Panc1 (cell line): ENCODE measurements around the gene EAPP. TPM values are rescaled to one million over a fixed set of nuclear protein-coding genes. Genes with fewer than 3 reads are reported as not detected.

Experiments
- ATAC-seq: fragments of 200-7000 bp; cut with Tn5 transposase; 2 replicates; pipeline ENCODE4 v1.9.1; 2020; ENCODE audit warnings: mild to moderate bottlenecking, moderate library complexity
- BruUV-seq: library from RNA; stranded (reverse); fragments of 400-500 nt; replicated peaks from 2 replicates; lab custom pipeline; 2021; lab: Mats Ljungman, UMichigan
- CTCF ChIA-PET: fragments of 300-600 bp; sonication (Branson Sonifier 250); formaldehyde crosslinking; loops from one replicate; lab custom pipeline; 2022; ENCODE audit warnings: antibody characterized with exemption; lab: Charles Lee
- POLR2A ChIA-PET: fragments of 300-600 bp; sonication (Branson Sonifier 250); formaldehyde crosslinking; loops from one replicate; lab custom pipeline; 2022; ENCODE audit warnings: antibody characterized with exemption; lab: Charles Lee
- DNase-seq: peaks from one replicate; pipeline ENCODE4 v3.0.0-alpha.2; 2010; ENCODE audit warnings: low read depth, low spot score
- H3K27ac ChIP-seq: 2 replicates; pipeline ENCODE4 v1.5.1; 2011; ENCODE audit warnings: mild to moderate bottlenecking, low read length, inconsistent platforms
- H3K27me3 ChIP-seq: fragments of 200-500 bp; sonication (Bioruptor generic); 2 replicates; pipeline ENCODE4 v1.6.0; 2014; ENCODE audit warnings: low read length, inconsistent platforms; ENCODE audit not compliant: control insufficient read depth, insufficient read depth
- H3K36me3 ChIP-seq: fragments of 200-500 bp; sonication (Bioruptor generic); 2 replicates; pipeline ENCODE4 v1.5.1; 2014; ENCODE audit warnings: inconsistent platforms, mild to moderate bottlenecking, low read length, moderate library complexity; ENCODE audit not compliant: control insufficient read depth, insufficient read depth
- H3K4me1 ChIP-seq: 2 replicates; pipeline ENCODE4 v1.5.1; 2011; ENCODE audit warnings: inconsistent platforms, mild to moderate bottlenecking, low read length, moderate library complexity; ENCODE audit not compliant: control insufficient read depth, insufficient read depth
- H3K4me3 ChIP-seq, 2 experiments: 2 replicates each; pipeline ENCODE4 v1.5.1; 2011 to 2012; ENCODE audit warnings: low read depth in 2 of 2, low read length in 2 of 2, mild to moderate bottlenecking in 2 of 2, inconsistent platforms in 1 of 2, moderate library complexity in 1 of 2
- H3K9me3 ChIP-seq: fragments of 200-500 bp; sonication (Bioruptor generic); 2 replicates; pipeline ENCODE4 v1.5.1; 2014; ENCODE audit warnings: low read depth, mild to moderate bottlenecking, inconsistent platforms, low read length, moderate library complexity; ENCODE audit not compliant: control insufficient read depth, insufficient read depth
- CTCF ChIP-seq: fragments of 450-650 bp; IDR thresholded peaks from 2 replicates; pipeline ENCODE4 v1.5.1; 2017; ENCODE audit warnings: mild to moderate bottlenecking
- POLR2AphosphoS5 ChIP-seq: IDR thresholded peaks from 2 replicates; pipeline ENCODE4 v1.6.1; 2012; ENCODE audit warnings: mild to moderate bottlenecking, low read depth, low read length, moderate library complexity
- REST ChIP-seq, 2 experiments: IDR thresholded peaks; 2 replicates each; pipeline ENCODE4 v1.6.1; 2011 to 2012; ENCODE audit warnings: low read depth in 2 of 2, control low read depth in 1 of 2, low read length in 1 of 2, mild to moderate bottlenecking in 1 of 2, moderate library complexity in 1 of 2; ENCODE audit not compliant: insufficient read depth in 1 of 2
- SIN3A ChIP-seq: IDR thresholded peaks from 2 replicates; pipeline ENCODE4 v1.6.1; 2012; ENCODE audit warnings: low read depth, mild to moderate bottlenecking, low read length, moderate library complexity, borderline replicate concordance; ENCODE audit not compliant: insufficient read depth
- TCF7L2 ChIP-seq: IDR thresholded peaks from 2 replicates; pipeline ENCODE4 v1.6.1; 2011; ENCODE audit warnings: mild to moderate bottlenecking, low read depth, low read length, inconsistent platforms
- in situ Hi-C: cut with HindIII; loops from 2 replicates; pipeline ENCODE4 v1.10.0; 2016; ENCODE audit warnings: low sequenced_read_pairs, low pct_unique_long_range_greater_than_20kb
- intact Hi-C: fragments of 100-400 bp; cut with micrococcal nuclease; formaldehyde crosslinking; loops from one replicate; pipeline ENCODE4 v1.10.0; 2022; ENCODE audit not compliant: unreplicated experiment
- total RNA-seq: library from RNA; stranded (reverse); gene quantifications from one replicate; pipeline ENCODE4 v1.2.1, GENCODE V29; 2021; ENCODE audit not compliant: unreplicated experiment

Gene EAPP
- total RNA-seq, 1 experiment from 2014 or later, result 16.6 TPM

GRCh38 chr14:34475163-34475562 is 64.3 kb downstream of the EAPP start:
- no TSS peak for BruUV-seq
- H3K4me1 ChIP-seq, result no peaks in the 10 kb centered on the region
- H3K27ac ChIP-seq, result no peak overlapping the region
- H3K9me3 ChIP-seq, result no peaks in the 10 kb centered on the region
- no peak for TF ChIP-seq SIN3A
- no peak for TF ChIP-seq TCF7L2
- TF ChIP-seq CTCF, result no peak
- no peak for TF ChIP-seq REST (IDR thresholded peaks at IDR 0.05; ENCODE audit: insufficient read depth in 1 of 2, low read depth in 2 of 2, low read length in 1 of 2)
- TF ChIP-seq POLR2AphosphoS5, result no peak
- H3K4me3 ChIP-seq, result no peak overlapping the region
- in situ Hi-C loops (no loop called here), intact Hi-C loops (no loop called here)
- ChIA-PET CTCF (no interaction called here), POLR2A (no interaction called here)
- no peak for ATAC-seq
- DNase-seq, result no peak
- H3K36me3 ChIP-seq, result no peaks in the 10 kb centered on the region
- no peaks in the 10 kb centered on the region for H3K27me3 ChIP-seq

GRCh38 chr14:34474187-34474679 is 65.3 kb downstream of the EAPP start:
- intact Hi-C loops, result no loop called here
- no peak overlapping the region for H3K4me3 ChIP-seq
- no peak for TF ChIP-seq SIN3A
- no peak for TF ChIP-seq CTCF
- no peak for TF ChIP-seq REST (IDR thresholded peaks at IDR 0.05; ENCODE audit: insufficient read depth in 1 of 2, low read depth in 2 of 2, low read length in 1 of 2)
- TF ChIP-seq POLR2AphosphoS5, result no peak
- TF ChIP-seq TCF7L2, result no peak
- DNase-seq (no peak), ATAC-seq (no peak)
- POLR2A ChIA-PET, result no interaction called here
- no peaks in the 10 kb centered on the region for H3K9me3 ChIP-seq
- H3K27me3 ChIP-seq, result no peaks in the 10 kb centered on the region
- H3K36me3 ChIP-seq, result no peaks in the 10 kb centered on the region
- H3K4me1 ChIP-seq, result no peaks in the 10 kb centered on the region
- no peak overlapping the region for H3K27ac ChIP-seq
- CTCF ChIA-PET, result no interaction called here
- BruUV-seq, result no TSS peak
- in situ Hi-C loops, result no loop called here
